ENCODE results near the gene ASB5.

GRCh38 chr4:176259330-176260090, 9.5 kb downstream of the ASB5 start:
- TF ChIP-seq ATF3 (IDR thresholded peaks at IDR 0.05; ENCODE audit: insufficient read depth, low read depth, low read length) = no peak
- TF ChIP-seq POLR2AphosphoS5 (IDR thresholded peaks at IDR 0.05; ENCODE audit: low read depth, low read length) = no peak
- TF ChIP-seq POLR2A (IDR thresholded peaks at IDR 0.05; ENCODE audit: control extremely low read depth in 1 of 2, low read depth in 2 of 2, low read length in 2 of 2) = no peak
- TF ChIP-seq TAF1 (IDR thresholded peaks at IDR 0.05; ENCODE audit: low read depth, low read length) = no peak
- no peak for TF ChIP-seq MAX (IDR thresholded peaks at IDR 0.05)
- no peak for TF ChIP-seq CTCF (IDR thresholded peaks at IDR 0.05; ENCODE audit: control extremely low read depth in 1 of 3, insufficient read depth in 1 of 3, low read depth in 1 of 3, low read length in 3 of 3)
- no peak for TF ChIP-seq TAF7 (optimal IDR thresholded peaks at IDR 0.05; ENCODE audit: borderline replicate concordance, low read depth, low read length)
- TF ChIP-seq EP300 (IDR thresholded peaks at IDR 0.05; ENCODE audit: borderline replicate concordance in 1 of 2, low read depth in 2 of 2, low read length in 2 of 2) = no peak
- no peak for TF ChIP-seq CBX5 (IDR thresholded peaks at IDR 0.05; ENCODE audit: low read depth, low read length)

All from H1 (cell line).